Measurements from ENCODE around the gene THTPA. TPM values are rescaled to one million over a fixed set of nuclear protein-coding genes. Genes with fewer than 3 reads are reported as not detected.

THTPA gene
- total and polyA plus RNA-seq, 2 donors (not counting 1 experiment from before 2014, with no cell fraction given) = 7.8 to 24.1 TPM

DNA sequence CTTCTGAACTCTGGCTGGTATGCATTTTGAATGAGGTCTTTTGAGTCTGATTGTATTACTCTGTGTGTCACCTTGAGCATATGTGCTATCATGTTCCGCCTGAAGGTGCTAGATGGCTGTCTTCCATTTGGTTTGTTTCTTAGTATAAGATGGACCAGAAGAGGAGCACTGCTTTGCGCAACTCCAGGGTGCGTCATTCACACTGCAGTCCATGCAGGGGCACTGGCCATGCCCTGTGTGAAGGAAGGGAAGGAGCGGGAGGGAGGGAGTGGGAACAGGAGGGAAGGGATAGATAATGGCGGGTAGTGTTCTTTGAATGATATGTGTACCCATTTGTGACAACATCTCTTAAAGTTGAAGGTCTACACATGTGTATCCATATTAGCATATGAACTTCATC, 12.7 kb upstream of the THTPA start:
- peaks cover 4% of the 10 kb centered on the region for H3K4me1 ChIP-seq (ENCODE audit: control insufficient read depth, extremely low read depth, insufficient read depth, low read length)
- H2AFZ ChIP-seq (ENCODE audit: low read length) = no peak overlapping the region
- no peaks in the 10 kb centered on the region for H3K79me2 ChIP-seq (ENCODE audit: control insufficient read depth, insufficient read depth, low read length)
- H3K36me3 ChIP-seq (ENCODE audit: control insufficient read depth, insufficient read depth, low read length) = no peaks in the 10 kb centered on the region
- H4K20me1 ChIP-seq (ENCODE audit: control insufficient read depth, extremely low read depth, insufficient read depth, low read length) = no peaks in the 10 kb centered on the region
- no peaks in the 10 kb centered on the region for H3K9me3 ChIP-seq (ENCODE audit: control insufficient read depth, insufficient read depth, low read depth, low read length)
- TF ChIP-seq, protein P1, sequence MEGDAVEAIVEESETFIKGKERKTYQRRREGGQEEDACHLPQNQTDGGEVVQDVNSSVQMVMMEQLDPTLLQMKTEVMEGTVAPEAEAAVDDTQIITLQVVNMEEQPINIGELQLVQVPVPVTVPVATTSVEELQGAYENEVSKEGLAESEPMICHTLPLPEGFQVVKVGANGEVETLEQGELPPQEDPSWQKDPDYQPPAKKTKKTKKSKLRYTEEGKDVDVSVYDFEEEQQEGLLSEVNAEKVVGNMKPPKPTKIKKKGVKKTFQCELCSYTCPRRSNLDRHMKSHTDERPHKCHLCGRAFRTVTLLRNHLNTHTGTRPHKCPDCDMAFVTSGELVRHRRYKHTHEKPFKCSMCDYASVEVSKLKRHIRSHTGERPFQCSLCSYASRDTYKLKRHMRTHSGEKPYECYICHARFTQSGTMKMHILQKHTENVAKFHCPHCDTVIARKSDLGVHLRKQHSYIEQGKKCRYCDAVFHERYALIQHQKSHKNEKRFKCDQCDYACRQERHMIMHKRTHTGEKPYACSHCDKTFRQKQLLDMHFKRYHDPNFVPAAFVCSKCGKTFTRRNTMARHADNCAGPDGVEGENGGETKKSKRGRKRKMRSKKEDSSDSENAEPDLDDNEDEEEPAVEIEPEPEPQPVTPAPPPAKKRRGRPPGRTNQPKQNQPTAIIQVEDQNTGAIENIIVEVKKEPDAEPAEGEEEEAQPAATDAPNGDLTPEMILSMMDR (conservative IDR thresholded peaks at IDR 0.05 in 1 of 2, IDR thresholded peaks at IDR 0.05 in 1 of 2; ENCODE audit: low read depth in 1 of 2, low read length in 2 of 2) = no peak
- no peak for TF ChIP-seq EZH2 (IDR thresholded peaks at IDR 0.05; ENCODE audit: low read length, missing control alignments)
- no peak overlapping the region for H3K9ac ChIP-seq (ENCODE audit: insufficient read depth, low read length)
- H3K27ac ChIP-seq (ENCODE audit: insufficient read depth, low read length) = no peak overlapping the region
- H3K4me3 ChIP-seq (replicated peaks in 1 of 4; ENCODE audit: control extremely low read depth in 1 of 4, insufficient read depth in 1 of 4, low read depth in 3 of 4, low read length in 4 of 4) = no peak overlapping the region
- H3K27me3 ChIP-seq (ENCODE audit: control insufficient read depth, insufficient read depth, low read length) = no peaks in the 10 kb centered on the region
- H3K4me2 ChIP-seq (ENCODE audit: extremely low read depth, insufficient read depth, low read length) = no peak overlapping the region
- no peak for DNase-seq (ENCODE audit: low read depth in 2 of 2)

DNA sequence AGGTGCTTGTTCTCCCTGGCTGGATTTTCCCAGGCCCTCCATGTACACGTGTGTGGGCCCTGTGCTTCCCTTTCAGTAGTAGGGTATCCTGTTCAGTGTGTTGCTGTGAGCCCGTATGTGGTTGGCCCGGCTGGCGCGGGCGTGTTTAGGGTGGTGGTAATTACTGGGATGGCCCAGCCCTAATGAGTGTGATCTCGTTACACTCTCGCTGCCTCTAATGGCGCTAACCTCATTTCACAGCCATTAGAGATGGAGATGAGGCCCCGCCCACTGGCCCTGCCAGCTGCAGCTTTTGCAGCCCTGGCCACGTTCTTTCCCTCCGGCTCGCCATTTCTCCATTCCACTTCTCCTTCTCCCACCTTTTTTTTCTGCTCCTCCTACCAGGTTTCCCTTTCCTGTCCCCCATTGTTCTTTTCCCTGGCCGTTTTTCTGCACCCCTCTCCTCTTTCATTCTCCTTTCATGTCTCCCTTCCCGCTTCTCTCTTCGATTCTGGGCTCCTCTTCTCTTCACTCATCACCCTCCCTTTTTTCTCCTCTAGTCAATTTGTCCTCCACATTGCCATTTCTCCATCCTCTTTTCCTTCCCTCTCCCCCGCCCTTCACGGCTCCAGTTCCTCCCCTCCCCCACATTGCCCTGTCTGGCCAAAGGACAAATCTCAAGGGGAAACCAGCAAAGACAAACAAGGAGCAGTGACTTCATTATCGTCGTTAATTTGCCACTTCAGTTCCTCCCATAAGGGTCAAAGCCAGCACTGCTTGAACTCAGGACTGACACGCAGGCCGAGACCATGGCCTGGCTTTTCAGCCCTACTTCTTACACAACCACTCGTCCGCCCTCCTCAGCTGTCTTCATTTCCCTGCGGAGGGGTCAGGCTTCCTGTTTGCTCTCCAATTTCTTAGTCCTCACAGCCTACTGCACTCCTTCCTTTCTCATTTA, 11.3 kb upstream of the THTPA start:
- Histone ChIP-seq H3K4me2 (ENCODE audit: extremely low read depth, insufficient read depth, low read length) (no peak overlapping the region), H3K4me1 (ENCODE audit: control insufficient read depth, extremely low read depth, insufficient read depth, low read length) (no peaks in the 10 kb centered on the region), H3K9me3 (ENCODE audit: control insufficient read depth, insufficient read depth, low read depth, low read length) (no peaks in the 10 kb centered on the region), H3K79me2 (ENCODE audit: control insufficient read depth, insufficient read depth, low read length) (no peaks in the 10 kb centered on the region), H3K27me3 (ENCODE audit: control insufficient read depth, insufficient read depth, low read length) (peaks cover 6% of the 10 kb centered on the region), H3K27ac (ENCODE audit: insufficient read depth, low read length) (no peak overlapping the region), H2AFZ (ENCODE audit: low read length) (no peak overlapping the region), H3K9ac (ENCODE audit: insufficient read depth, low read length) (no peak overlapping the region), H4K20me1 (ENCODE audit: control insufficient read depth, extremely low read depth, insufficient read depth, low read length) (no peaks in the 10 kb centered on the region), H3K36me3 (ENCODE audit: control insufficient read depth, insufficient read depth, low read length) (no peaks in the 10 kb centered on the region), H3K4me3 (replicated peaks in 1 of 4; ENCODE audit: control extremely low read depth in 1 of 4, insufficient read depth in 1 of 4, low read depth in 3 of 4, low read length in 4 of 4) (no peak overlapping the region)
- DNase-seq (ENCODE audit: low read depth in 2 of 2) = no peak
- TF ChIP-seq EZH2 (IDR thresholded peaks at IDR 0.05; ENCODE audit: low read length, missing control alignments) = no peak
- TF ChIP-seq, protein P1 (conservative IDR thresholded peaks at IDR 0.05 in 1 of 2, IDR thresholded peaks at IDR 0.05 in 1 of 2; ENCODE audit: low read depth in 1 of 2, low read length in 2 of 2) = no peak

DNA sequence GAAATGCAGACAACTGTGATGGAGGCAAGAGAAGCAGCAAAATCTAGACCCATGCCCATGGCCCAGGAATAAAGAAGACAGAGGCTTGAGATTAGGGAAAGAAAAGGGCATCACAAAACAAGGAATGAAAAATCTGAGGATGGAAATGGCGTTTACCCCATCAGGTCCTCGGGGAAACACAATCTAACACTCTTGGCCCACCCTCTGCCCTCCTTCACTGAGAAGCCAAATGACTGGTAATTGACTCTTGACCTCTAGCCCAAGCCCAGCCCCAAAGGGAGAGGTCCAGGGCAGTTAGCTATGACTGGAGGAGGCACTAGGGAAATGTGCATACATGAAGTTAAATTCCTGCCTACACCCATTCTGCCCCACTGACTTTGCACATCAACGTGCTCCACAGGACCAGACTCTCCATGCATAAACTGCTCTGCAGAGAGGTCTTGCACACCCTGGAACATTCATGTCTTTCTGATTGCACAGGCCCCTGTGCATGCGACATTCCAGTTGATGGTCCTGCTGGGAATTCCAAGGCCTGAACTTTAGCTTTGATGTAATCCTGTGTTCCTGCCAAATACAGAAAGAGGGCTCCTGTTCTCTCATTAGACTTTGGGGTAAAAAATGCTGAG, 10.2 kb upstream of the THTPA start:
- DNase-seq (ENCODE audit: low read depth in 2 of 2) = no peak
- TF ChIP-seq EZH2 (IDR thresholded peaks at IDR 0.05; ENCODE audit: low read length, missing control alignments) = no peak
- TF ChIP-seq, protein P1 (conservative IDR thresholded peaks at IDR 0.05 in 1 of 2, IDR thresholded peaks at IDR 0.05 in 1 of 2; ENCODE audit: low read depth in 1 of 2, low read length in 2 of 2) = no peak
- Histone ChIP-seq H3K36me3 (ENCODE audit: control insufficient read depth, insufficient read depth, low read length) (no peaks in the 10 kb centered on the region), H3K4me1 (ENCODE audit: control insufficient read depth, extremely low read depth, insufficient read depth, low read length) (no peaks in the 10 kb centered on the region), H4K20me1 (ENCODE audit: control insufficient read depth, extremely low read depth, insufficient read depth, low read length) (no peaks in the 10 kb centered on the region), H3K79me2 (ENCODE audit: control insufficient read depth, insufficient read depth, low read length) (no peaks in the 10 kb centered on the region), H3K27ac (ENCODE audit: insufficient read depth, low read length) (no peak overlapping the region), H3K9ac (ENCODE audit: insufficient read depth, low read length) (no peak overlapping the region), H2AFZ (ENCODE audit: low read length) (no peak overlapping the region), H3K9me3 (ENCODE audit: control insufficient read depth, insufficient read depth, low read depth, low read length) (no peaks in the 10 kb centered on the region), H3K27me3 (ENCODE audit: control insufficient read depth, insufficient read depth, low read length) (peaks cover 14% of the 10 kb centered on the region), H3K4me2 (ENCODE audit: extremely low read depth, insufficient read depth, low read length) (no peak overlapping the region), H3K4me3 (replicated peaks in 1 of 4; ENCODE audit: control extremely low read depth in 1 of 4, insufficient read depth in 1 of 4, low read depth in 3 of 4, low read length in 4 of 4) (no peak overlapping the region)

Data from fibroblast of lung (primary cell).